PC-3 (cell line): ENCODE measurements around the gene GIPC2. TPM values are rescaled to one million over a fixed set of nuclear protein-coding genes. Genes with fewer than 3 reads are reported as not detected.

ENCODE experiments used
- ATAC-seq: fragments of 200-7000 bp; cut with Tn5 transposase; 2 replicates; pipeline ENCODE4 v1.9.1; 2020; ENCODE audit warnings: mild to moderate bottlenecking, moderate library complexity
- BruUV-seq: library from RNA; stranded (reverse); fragments of 400-500 nt; replicated peaks from 2 replicates; lab custom pipeline; 2021; lab: Mats Ljungman, UMichigan
- CTCF ChIA-PET: fragments of 300-600 bp; sonication (Branson Sonifier 250); formaldehyde crosslinking; loops from one replicate; lab custom pipeline; 2022; ENCODE audit warnings: antibody characterized with exemption; lab: Charles Lee
- POLR2A ChIA-PET: fragments of 300-600 bp; sonication (Branson Sonifier 250); formaldehyde crosslinking; loops from one replicate; lab custom pipeline; 2022; ENCODE audit warnings: antibody characterized with exemption; ENCODE audit not compliant: unreplicated experiment; lab: Charles Lee
- DNase-seq: peaks from one replicate; pipeline ENCODE4 v3.0.0-alpha.2; 2015
- H2AFZ ChIP-seq: fragments of 300-600 bp; sonication (generic); 2 replicates; pipeline ENCODE4 v1.6.0; 2016; ENCODE audit warnings: antibody characterized with exemption, low read length
- H3F3A ChIP-seq: fragments of 300-600 bp; sonication (generic); one replicate; pipeline ENCODE4 v1.6.0; 2017; ENCODE audit warnings: antibody characterized with exemption, low read length, control low read depth, mild to moderate bottlenecking; ENCODE audit not compliant: unreplicated experiment
- H3K27ac ChIP-seq: fragments of 300-600 bp; sonication (generic); 2 replicates; pipeline ENCODE4 v1.5.1; 2016; ENCODE audit warnings: mild to moderate bottlenecking, low read length
- H3K27me3 ChIP-seq: fragments of 300-600 bp; sonication (generic); 2 replicates; pipeline ENCODE4 v1.6.1; 2016; ENCODE audit warnings: low read length, mixed read lengths
- H3K36me3 ChIP-seq: fragments of 300-600 bp; sonication (generic); 2 replicates; pipeline ENCODE4 v1.6.1; 2016; ENCODE audit warnings: low read depth, mixed run types, low read length, mixed read lengths
- H3K4me1 ChIP-seq: fragments of 300-600 bp; sonication (generic); 2 replicates; pipeline ENCODE4 v1.5.1; 2016; ENCODE audit warnings: low read length; ENCODE audit not compliant: insufficient read depth
- H3K4me2 ChIP-seq: fragments of 300-600 bp; sonication (generic); 2 replicates; pipeline ENCODE4 v1.6.0; 2016; ENCODE audit warnings: low read length
- H3K4me3 ChIP-seq: fragments of 300-600 bp; sonication (generic); 2 replicates; pipeline ENCODE4 v1.5.1; 2016; ENCODE audit warnings: mild to moderate bottlenecking, low read length, mixed read lengths
- H3K79me2 ChIP-seq: fragments of 300-600 bp; sonication (generic); 2 replicates; pipeline ENCODE4 v1.6.1; 2017; ENCODE audit warnings: low read length, mixed read lengths
- H3K9ac ChIP-seq: fragments of 300-600 bp; sonication (generic); 2 replicates; pipeline ENCODE4 v1.6.0; 2016; ENCODE audit warnings: mild to moderate bottlenecking, low read length
- H3K9me2 ChIP-seq: fragments of 300-600 bp; sonication (generic); replicated peaks from 2 replicates; pipeline ENCODE4 v1.6.1; 2016; ENCODE audit warnings: mixed run types, low read length, mixed read lengths
- H3K9me3 ChIP-seq: fragments of 300-600 bp; sonication (generic); 2 replicates; pipeline ENCODE4 v1.6.1; 2016; ENCODE audit warnings: low read length, mixed read lengths
- H4K20me1 ChIP-seq: fragments of 300-600 bp; sonication (generic); 2 replicates; pipeline ENCODE4 v1.6.1; 2016; ENCODE audit warnings: low read length, mixed read lengths
- EZH2 ChIP-seq: fragments of 300-600 bp; sonication (generic); IDR thresholded peaks from one replicate; pipeline ENCODE4 v1.6.1; 2017; ENCODE audit warnings: antibody characterized with exemption, mild to moderate bottlenecking, low read length; ENCODE audit not compliant: unreplicated experiment
- EZH2phosphoT487 ChIP-seq: fragments of 300-600 bp; sonication (generic); IDR thresholded peaks from 2 replicates; pipeline ENCODE4 v1.6.1; 2018; ENCODE audit warnings: mild to moderate bottlenecking, antibody characterized with exemption, low read length, borderline replicate concordance
- intact Hi-C: fragments of 100-400 bp; cut with micrococcal nuclease; formaldehyde crosslinking; loops from 2 replicates; pipeline ENCODE4 v1.9.0; 2023
- total RNA-seq: library from RNA; depleted of rRNA; stranded (reverse); fragments of >200 nt; gene quantifications from 2 replicates; pipeline ENCODE4 v1.2.3, GENCODE V29; 2014
- TF ChIP-seq, protein P1 (sequence below): fragments of 300-600 bp; sonication (generic); conservative IDR thresholded peaks from 2 replicates; pipeline ENCODE4 v1.5.1; 2017; ENCODE audit warnings: antibody characterized with exemption, low read depth, mild to moderate bottlenecking, low read length

The GIPC2 gene
- total RNA-seq, 1 experiment from 2014 or later = not detected

DNA sequence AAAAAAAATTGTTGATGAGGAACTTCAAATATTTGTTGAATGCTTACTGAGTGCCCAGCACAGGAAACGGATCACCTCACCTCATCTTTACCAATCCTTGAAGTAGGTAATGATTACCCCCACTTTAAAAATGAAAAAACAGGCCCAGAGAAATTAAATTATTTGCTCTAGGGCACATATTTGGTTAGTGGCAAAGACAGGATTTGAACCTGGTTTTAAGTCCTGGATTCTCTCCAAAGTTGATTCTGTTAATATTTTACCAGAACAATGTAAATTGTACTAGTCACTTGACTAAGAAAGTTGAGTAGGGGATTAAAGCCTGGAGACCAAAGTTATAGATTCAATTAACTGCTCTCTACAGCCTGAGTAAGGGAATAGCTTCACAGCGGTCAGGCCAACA lies 97.9 kb downstream of the GIPC2 start:
- H3K4me3 ChIP-seq = no peak overlapping the region
- H3K9ac ChIP-seq = no peak overlapping the region
- TF ChIP-seq EZH2 (no peak), EZH2phosphoT487 (no peak)
- TF ChIP-seq, protein P1, sequence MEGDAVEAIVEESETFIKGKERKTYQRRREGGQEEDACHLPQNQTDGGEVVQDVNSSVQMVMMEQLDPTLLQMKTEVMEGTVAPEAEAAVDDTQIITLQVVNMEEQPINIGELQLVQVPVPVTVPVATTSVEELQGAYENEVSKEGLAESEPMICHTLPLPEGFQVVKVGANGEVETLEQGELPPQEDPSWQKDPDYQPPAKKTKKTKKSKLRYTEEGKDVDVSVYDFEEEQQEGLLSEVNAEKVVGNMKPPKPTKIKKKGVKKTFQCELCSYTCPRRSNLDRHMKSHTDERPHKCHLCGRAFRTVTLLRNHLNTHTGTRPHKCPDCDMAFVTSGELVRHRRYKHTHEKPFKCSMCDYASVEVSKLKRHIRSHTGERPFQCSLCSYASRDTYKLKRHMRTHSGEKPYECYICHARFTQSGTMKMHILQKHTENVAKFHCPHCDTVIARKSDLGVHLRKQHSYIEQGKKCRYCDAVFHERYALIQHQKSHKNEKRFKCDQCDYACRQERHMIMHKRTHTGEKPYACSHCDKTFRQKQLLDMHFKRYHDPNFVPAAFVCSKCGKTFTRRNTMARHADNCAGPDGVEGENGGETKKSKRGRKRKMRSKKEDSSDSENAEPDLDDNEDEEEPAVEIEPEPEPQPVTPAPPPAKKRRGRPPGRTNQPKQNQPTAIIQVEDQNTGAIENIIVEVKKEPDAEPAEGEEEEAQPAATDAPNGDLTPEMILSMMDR = no peak
- H3K79me2 ChIP-seq = no peaks in the 10 kb centered on the region
- peaks cover 35% of the 10 kb centered on the region for H3K4me1 ChIP-seq
- BruUV-seq = no TSS peak
- peak overlapping the region; percentile 15; the same call in 1 of the 2 replicates for H2AFZ ChIP-seq
- no peak overlapping the region for H3K27ac ChIP-seq
- no peaks in the 10 kb centered on the region for H3K36me3 ChIP-seq
- no peaks in the 10 kb centered on the region for H3K9me2 ChIP-seq
- ATAC-seq (no peak; the same call in 1 of the 2 replicates), DNase-seq (peak; percentile 22)
- H3K9me3 ChIP-seq = no peaks in the 10 kb centered on the region
- no peaks in the 10 kb centered on the region for H3K27me3 ChIP-seq
- intact Hi-C loops = loop anchor here (2.0 kb wide), 2 partner anchors 329 to 357 kb away; no protein-coding TSS in a partner anchor
- no peaks in the 10 kb centered on the region for H3F3A ChIP-seq
- H4K20me1 ChIP-seq = no peaks in the 10 kb centered on the region
- ChIA-PET POLR2A (no interaction called here), CTCF (no interaction called here)
- no peak overlapping the region for H3K4me2 ChIP-seq

DNA sequence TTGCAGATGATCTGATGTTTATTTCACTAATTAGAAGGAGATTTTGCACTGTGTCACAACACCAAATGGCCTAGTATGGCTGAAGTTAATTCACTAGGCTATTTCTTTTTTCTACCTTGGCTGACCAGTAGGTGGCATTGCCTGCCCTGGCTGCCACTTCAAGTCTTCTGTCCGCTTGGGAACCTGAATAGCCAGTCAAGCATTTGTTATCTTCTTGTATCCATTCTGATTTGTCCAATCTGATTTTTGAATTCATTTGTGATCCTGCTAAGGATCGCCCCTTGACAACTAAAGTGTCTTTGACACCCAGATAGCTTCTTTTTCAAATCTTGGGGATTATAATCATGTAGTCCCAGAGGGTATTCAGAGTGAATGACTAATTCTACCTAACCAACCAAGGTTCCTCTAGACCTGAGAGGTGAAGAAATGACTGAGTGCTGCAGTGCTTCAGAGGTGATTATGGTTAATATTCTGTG lies 99.4 kb downstream of the GIPC2 start:
- no TSS peak for BruUV-seq
- Histone ChIP-seq H4K20me1 (no peaks in the 10 kb centered on the region), H3K4me3 (no peak overlapping the region), H3F3A (no peaks in the 10 kb centered on the region), H3K4me2 (no peak overlapping the region), H3K9me3 (no peaks in the 10 kb centered on the region), H3K4me1 (peaks cover 35% of the 10 kb centered on the region), H3K27ac (peak overlapping the region; percentile 61), H3K9ac (peak overlapping the region; percentile 24), H3K79me2 (no peaks in the 10 kb centered on the region), H2AFZ (peak overlapping the region; percentile 29), H3K9me2 (no peaks in the 10 kb centered on the region), H3K36me3 (no peaks in the 10 kb centered on the region), H3K27me3 (no peaks in the 10 kb centered on the region)
- ATAC-seq (peak; percentile 74), DNase-seq (peak; percentile 85)
- ChIA-PET CTCF (interaction anchor here (0.6 kb wide), 1 partner anchor 462 kb away, joined by 3 read pairs; no protein-coding TSS in a partner anchor), POLR2A (no interaction called here)
- TF ChIP-seq, protein P1 = peak; percentile 97
- no peak for TF ChIP-seq EZH2phosphoT487
- intact Hi-C loops = loop anchor here (1.0 to 2.0 kb wide), 7 partner anchors 92 to 462 kb away; no protein-coding TSS in a partner anchor

DNA sequence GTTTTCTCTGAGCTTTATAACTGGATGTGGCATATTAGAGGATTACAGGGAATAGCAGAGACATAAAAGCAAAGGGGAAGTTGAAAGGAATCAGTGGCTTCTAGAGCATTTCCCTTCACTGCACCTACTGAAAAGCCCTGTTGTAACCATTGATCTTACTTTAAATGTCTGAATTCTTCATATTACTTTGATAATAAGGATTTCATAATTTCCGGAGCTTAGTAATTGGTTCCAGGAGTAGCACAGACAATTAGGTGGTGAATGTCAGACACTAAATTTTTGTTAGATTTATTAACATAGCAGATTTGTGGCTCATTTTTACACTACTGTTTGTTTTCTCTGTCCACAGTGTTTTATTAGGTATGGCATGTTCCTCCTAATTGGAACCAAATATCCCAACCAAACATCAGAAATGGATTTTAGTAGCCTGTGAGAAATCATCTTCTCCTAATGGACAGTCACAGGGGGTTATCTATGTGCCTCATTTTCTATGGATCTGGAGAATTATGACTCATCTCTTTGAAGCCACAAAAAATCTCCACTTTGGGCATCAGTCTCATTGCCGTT lies 100.5 kb downstream of the GIPC2 start:
- Histone ChIP-seq H3K27me3 (no peaks in the 10 kb centered on the region), H3K79me2 (no peaks in the 10 kb centered on the region), H3K27ac (peak overlapping the region; percentile 61), H3K9me2 (no peaks in the 10 kb centered on the region), H3F3A (no peaks in the 10 kb centered on the region), H4K20me1 (no peaks in the 10 kb centered on the region), H3K9ac (peak overlapping the region; percentile 24; the same call in 1 of the 2 replicates), H2AFZ (no peak overlapping the region), H3K4me2 (no peak overlapping the region), H3K36me3 (no peaks in the 10 kb centered on the region), H3K4me3 (no peak overlapping the region), H3K4me1 (peaks cover 35% of the 10 kb centered on the region), H3K9me3 (no peaks in the 10 kb centered on the region)
- DNase-seq (no peak), ATAC-seq (peak; percentile 25; the same call in 1 of the 2 replicates)
- intact Hi-C loops = no loop called here
- no TSS peak for BruUV-seq
- TF ChIP-seq EZH2 = no peak
- TF ChIP-seq EZH2phosphoT487 = no peak
- TF ChIP-seq, protein P1 = no peak
- ChIA-PET CTCF (interaction anchor here (0.6 to 0.7 kb wide), 2 partner anchors 121 to 456 kb away, joined by 3 read pairs; no protein-coding TSS in a partner anchor), POLR2A (no interaction called here)
